Measurements from ENCODE around the gene CAB39.

- TF ChIP-seq POLR2A (IDR thresholded peaks at IDR 0.05) = no peak
- TF ChIP-seq CTCF (IDR thresholded peaks at IDR 0.05) = no peak
Measured at GRCh38 chr2:230721712-230722111, 9.1 kb downstream of the CAB39 start.
